COLO668 (cell line): Measurements from ENCODE around the gene ARHGAP29.

Experiments used
- DNase-seq: peaks from one replicate; lab custom pipeline; 2025; ENCODE audit not compliant: unreplicated experiment; lab: John Stamatoyannopoulos, UW

Gene ARHGAP29

GRCh38 chr1:94260635-94261387 lies 23.4 kb upstream of the ARHGAP29 start:
- DNase-seq, result no peak

DNA sequence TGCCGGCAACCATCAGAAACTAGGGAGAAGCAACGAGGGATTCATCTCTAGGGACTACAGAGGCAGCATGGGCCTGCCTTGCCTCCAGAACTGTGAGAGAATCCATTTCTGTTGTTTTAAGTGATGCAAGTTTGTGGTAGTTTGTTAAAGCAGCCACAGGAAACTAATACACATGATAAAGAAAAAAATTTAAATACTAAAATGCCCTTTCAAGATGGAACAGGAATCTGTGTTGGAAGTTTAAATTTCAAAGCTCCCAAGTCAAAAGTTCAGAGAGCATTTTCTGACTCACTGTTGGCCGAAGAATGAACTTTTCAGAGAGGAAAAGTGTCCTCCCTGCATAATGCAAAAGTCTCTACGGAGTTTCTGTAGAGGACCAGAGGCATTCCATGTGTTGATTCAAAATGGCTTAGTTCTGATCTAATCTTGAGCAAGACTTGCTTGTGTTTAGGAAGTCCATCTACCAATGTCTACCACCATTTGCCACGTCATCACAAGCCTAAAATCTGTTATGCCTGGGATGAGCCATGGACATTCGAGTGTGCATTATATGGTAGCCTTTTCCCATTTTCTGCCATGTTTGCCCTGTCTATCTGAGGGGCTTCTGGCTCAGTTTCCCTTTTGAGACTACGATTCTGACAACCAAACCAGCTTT lies 22.4 kb upstream of the ARHGAP29 start:
- no peak for DNase-seq

DNA sequence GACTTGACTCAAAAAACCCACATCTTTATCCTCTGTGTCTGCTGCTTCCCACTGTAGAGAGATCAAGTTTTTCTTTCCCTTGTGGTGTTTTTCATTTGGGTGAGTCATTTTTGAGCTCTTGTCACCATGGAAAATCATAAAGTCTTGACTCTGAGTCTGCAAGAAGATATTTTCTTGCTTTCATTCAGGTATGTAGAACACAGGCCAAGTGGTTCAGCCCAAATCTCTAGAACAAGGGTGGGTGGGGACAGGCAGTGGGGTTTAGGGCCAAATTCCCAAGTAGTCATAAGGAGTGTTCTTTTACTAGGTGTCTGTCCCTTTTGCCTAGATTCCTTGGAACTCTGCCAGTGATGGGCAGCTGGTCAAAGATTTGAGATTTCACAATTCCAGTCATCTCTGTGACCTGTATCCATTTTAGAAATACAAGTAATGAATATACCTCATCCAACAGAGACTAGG lies 21.5 kb upstream of the ARHGAP29 start:
- peak; percentile 40 for DNase-seq

DNA sequence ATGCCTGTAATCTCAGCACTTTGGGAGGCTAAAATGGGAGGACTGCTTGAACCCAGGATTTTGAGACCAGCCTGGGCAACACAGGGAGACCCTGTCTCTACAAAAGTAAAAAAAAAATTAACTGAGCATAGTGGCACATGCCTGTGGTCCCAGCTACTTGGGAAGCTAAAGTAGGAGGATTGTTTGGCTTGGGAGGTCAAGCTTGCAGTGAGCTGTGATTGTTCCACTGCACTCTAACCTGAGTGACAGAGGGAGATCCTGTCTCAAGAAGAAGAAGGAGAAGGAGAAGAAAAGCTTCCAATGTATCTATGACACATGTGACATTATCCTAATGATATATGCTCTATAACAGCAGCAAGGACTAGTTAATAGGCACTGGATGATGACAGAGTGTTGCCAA lies 20.1 kb upstream of the ARHGAP29 start:
- DNase-seq, result no peak

- DNase-seq, result no peak
Observed at GRCh38 chr1:94255476-94255875, 18.1 kb upstream of the ARHGAP29 start.

GRCh38 chr1:94254073-94254810 lies 16.9 kb upstream of the ARHGAP29 start:
- no peak for DNase-seq

GRCh38 chr1:94253456-94254017 lies 16.2 kb upstream of the ARHGAP29 start:
- DNase-seq, result no peak

GRCh38 chr1:94250341-94250740 lies 13.0 kb upstream of the ARHGAP29 start:
- no peak for DNase-seq

- no peak for DNase-seq
Observed at GRCh38 chr1:94248956-94249688, 11.7 kb upstream of the ARHGAP29 start.

- peak; percentile 92 for DNase-seq
Observed at GRCh38 chr1:94247138-94248094, 10.0 kb upstream of the ARHGAP29 start.

- no peak for DNase-seq
Observed at GRCh38 chr1:94246692-94247137, 9.3 kb upstream of the ARHGAP29 start.

GRCh38 chr1:94245747-94246438 lies 8.5 kb upstream of the ARHGAP29 start:
- no peak for DNase-seq

GRCh38 chr1:94244816-94245215 lies 7.4 kb upstream of the ARHGAP29 start:
- DNase-seq, result no peak

- no peak for DNase-seq
Observed at GRCh38 chr1:94243665-94244064, 6.3 kb upstream of the ARHGAP29 start.

- peak; percentile 11 for DNase-seq
Observed at GRCh38 chr1:94240822-94241221, 3.4 kb upstream of the ARHGAP29 start.

DNA sequence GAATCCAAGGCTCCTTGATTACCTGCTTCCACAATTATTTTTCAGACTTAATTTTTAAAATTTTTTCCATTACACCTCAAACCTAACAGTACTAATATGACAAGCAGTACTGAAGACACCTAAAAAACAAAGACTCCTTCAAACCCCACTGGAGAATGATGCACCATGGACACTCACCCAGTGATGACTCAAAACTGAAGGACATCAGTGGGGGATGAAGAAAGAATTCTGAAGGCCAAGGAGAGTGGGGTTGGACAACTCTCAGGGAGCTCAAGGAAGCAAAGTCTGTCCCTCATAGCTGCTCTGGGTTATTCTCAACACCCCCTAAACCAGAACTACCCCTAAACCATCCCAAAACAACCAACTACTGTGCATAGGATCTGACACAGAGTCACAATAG lies 2.4 kb upstream of the ARHGAP29 start:
- DNase-seq, result no peak

GRCh38 chr1:94239051-94239450 lies 1.7 kb upstream of the ARHGAP29 start:
- DNase-seq, result no peak

- DNase-seq, result peak; percentile 84
Observed at GRCh38 chr1:94236630-94237290, 624 bp downstream of the ARHGAP29 start.
